Pancreas (tissue), 10 donors: ENCODE results near the gene RLN3. TPM values are rescaled to one million over a fixed set of nuclear protein-coding genes. Genes with fewer than 3 reads are reported as not detected.

Source experiments
- ATAC-seq, 4 donors: fragments of 200-7000 bp; cut with Tn5 transposase; one replicate each; pipeline versions ENCODE4 v1.8.0 to v1.9.1; 2020; ENCODE audit warnings: mild to moderate bottlenecking in 4 of 4, moderate library complexity in 4 of 4
- DNase-seq, 6 donors: peaks; one replicate each; pipeline ENCODE4 v3.0.0-alpha.2; 2020
- FAIRE-seq: peaks from 2 replicates; lab custom pipeline; 2012; peaks lifted over from hg19 to GRCh38; lab: Jason Lieb, UNC
- H3K27ac ChIP-seq, 4 donors: fragments of 200-600 bp; sonication (generic); 1 replicate in 3 of 4; 2 replicates in 1 of 4; pipeline versions ENCODE4 v1.5.0 to v1.8.0; 2020
- H3K27me3 ChIP-seq, 4 donors: fragments of 200-600 bp; one replicate each; pipeline ENCODE4 v1.8.0; 2021
- H3K36me3 ChIP-seq, 3 donors: fragments of 200-600 bp; sonication (generic) in 1 of 3; one replicate each; pipeline versions ENCODE4 v1.5.0 to v1.8.0; 2020 to 2021
- H3K4me1 ChIP-seq, 3 donors: fragments of 200-600 bp; one replicate each; pipeline ENCODE4 v1.8.0; 2021
- H3K4me3 ChIP-seq, 4 donors: fragments of 200-600 bp; sonication (generic) in 2 of 4; one replicate each; pipeline versions ENCODE4 v1.5.0 to v1.8.0; 2020 to 2021
- H3K9me3 ChIP-seq, 4 donors: fragments of 200-600 bp; one replicate each; pipeline ENCODE4 v1.8.0; 2021
- WGBS, 2 donors: extraction: QIAGEN DNeasy Blood & Tissue Kit; methylation state at CpG; one replicate each; pipeline ENCODE4 v1.1.7; 2013; 5-methylcytosine and 5-hydroxymethylcytosine counted together
- intact Hi-C, 3 donors: fragments of 100-400 bp; cut with DNase I; formaldehyde crosslinking; loops; one replicate each; pipeline versions ENCODE4 v1.11.1 to v1.14.2; 2022
- polyA plus RNA-seq, 2 donors: library from polyadenylated mRNA; stranded (reverse); fragments of 200-250 nt; gene quantifications; one replicate each; pipeline ENCODE4 v1.2.3, GENCODE V29; 2013
- total RNA-seq, 6 donors: library from RNA; stranded (reverse); fragmentation: NEBNext Ultra II Directional in 4 of 6; extraction: Animal tissue kit (Norgen Biotek cat#: 25700) in 4 of 6; gene quantifications; one replicate each; pipeline versions ENCODE4 v1.2.1 to v1.2.4, GENCODE V29; 2021 to 2023
- TF ChIP-seq, protein P1 (sequence below), 4 donors: fragments of 200-600 bp; sonication (generic) in 3 of 4; IDR thresholded peaks; one replicate each; pipeline versions ENCODE4 v1.5.0 to v1.8.0; 2021; ENCODE audit warnings: antibody characterized with exemption in 4 of 4
- donor health status: healthy with polysubstance abuse.
- donor health status: DM: no; HTN: no; CAD: no; lungs with moderate emphysema.
- donor health status: DM: no; HTN: no; CAD: no.
- donor health status: control.
- donor health status: control.
- donor health status: Bipolar disorder and iron deficiency.
- donor health status: DM: yes; HTN: yes; CAD: no.
- donor health status: DM: no; HTN: no; CAD: no.
- donor health status: DM: no; HTN: no; CAD: no.
- donor health status: DM: yes; HTN: yes; CAD: no.

Gene RLN3
- total and polyA plus RNA-seq, 8 donors: not detected

DNA sequence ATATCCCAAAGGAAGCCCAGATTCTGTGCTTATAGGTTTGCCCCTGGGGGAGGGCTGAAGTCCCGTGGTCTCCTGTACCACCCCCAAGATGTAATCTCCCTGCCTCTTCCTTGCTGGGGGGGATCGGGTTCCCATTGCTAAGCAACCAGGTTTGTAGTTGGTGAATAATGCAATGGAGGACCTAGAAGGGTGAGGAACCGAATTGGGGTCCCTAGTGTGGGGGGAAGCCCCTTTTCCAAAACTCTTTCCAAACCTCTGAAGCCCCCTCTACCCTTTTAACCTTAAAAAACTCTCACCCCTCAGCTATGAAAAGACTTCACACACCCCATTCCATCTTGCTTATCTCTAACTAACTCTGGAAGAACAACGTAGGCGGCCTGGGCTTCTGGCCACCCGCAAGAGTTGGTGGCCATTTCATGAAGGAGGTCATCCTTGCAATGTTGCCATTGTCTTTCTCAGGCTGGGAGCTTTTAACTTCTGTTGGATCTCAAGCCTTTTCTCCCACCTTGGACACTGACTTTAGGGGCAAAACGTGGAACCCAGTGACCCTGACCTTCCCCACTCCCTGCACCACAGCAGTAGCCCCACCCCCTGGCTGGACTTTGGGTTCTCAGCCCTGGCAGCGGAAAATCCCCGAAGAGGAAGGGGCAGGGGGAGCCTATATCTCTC, 33.3 kb downstream of the RLN3 start:
- WGBS, 2 donors: 11 to 21% methylated on average over 9 of the region's 9 CpGs
- Histone ChIP-seq H3K27me3 (no peaks in the 10 kb centered on the region), H3K4me3 (peak overlapping the region; percentile 23 to 51 (median 32)), H3K9me3 (no peaks in the 10 kb centered on the region), H3K36me3 (no peaks in the 10 kb centered on the region), H3K4me1 (peaks cover 0 to 22% (median 15%) of the 10 kb centered on the region in 3 donors), H3K27ac (peak overlapping the region; percentile 51 to 89 (median 82))
- ATAC-seq (peak; percentile 22 to 80 (median 64)), DNase-seq (peak in 3 of 6 donors; percentile 37 to 66 (median 46)), FAIRE-seq (no peak)
- intact Hi-C loops: no loop called here
- TF ChIP-seq, protein P1, sequence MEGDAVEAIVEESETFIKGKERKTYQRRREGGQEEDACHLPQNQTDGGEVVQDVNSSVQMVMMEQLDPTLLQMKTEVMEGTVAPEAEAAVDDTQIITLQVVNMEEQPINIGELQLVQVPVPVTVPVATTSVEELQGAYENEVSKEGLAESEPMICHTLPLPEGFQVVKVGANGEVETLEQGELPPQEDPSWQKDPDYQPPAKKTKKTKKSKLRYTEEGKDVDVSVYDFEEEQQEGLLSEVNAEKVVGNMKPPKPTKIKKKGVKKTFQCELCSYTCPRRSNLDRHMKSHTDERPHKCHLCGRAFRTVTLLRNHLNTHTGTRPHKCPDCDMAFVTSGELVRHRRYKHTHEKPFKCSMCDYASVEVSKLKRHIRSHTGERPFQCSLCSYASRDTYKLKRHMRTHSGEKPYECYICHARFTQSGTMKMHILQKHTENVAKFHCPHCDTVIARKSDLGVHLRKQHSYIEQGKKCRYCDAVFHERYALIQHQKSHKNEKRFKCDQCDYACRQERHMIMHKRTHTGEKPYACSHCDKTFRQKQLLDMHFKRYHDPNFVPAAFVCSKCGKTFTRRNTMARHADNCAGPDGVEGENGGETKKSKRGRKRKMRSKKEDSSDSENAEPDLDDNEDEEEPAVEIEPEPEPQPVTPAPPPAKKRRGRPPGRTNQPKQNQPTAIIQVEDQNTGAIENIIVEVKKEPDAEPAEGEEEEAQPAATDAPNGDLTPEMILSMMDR (IDR thresholded peaks at IDR 0.05): no peak

DNA sequence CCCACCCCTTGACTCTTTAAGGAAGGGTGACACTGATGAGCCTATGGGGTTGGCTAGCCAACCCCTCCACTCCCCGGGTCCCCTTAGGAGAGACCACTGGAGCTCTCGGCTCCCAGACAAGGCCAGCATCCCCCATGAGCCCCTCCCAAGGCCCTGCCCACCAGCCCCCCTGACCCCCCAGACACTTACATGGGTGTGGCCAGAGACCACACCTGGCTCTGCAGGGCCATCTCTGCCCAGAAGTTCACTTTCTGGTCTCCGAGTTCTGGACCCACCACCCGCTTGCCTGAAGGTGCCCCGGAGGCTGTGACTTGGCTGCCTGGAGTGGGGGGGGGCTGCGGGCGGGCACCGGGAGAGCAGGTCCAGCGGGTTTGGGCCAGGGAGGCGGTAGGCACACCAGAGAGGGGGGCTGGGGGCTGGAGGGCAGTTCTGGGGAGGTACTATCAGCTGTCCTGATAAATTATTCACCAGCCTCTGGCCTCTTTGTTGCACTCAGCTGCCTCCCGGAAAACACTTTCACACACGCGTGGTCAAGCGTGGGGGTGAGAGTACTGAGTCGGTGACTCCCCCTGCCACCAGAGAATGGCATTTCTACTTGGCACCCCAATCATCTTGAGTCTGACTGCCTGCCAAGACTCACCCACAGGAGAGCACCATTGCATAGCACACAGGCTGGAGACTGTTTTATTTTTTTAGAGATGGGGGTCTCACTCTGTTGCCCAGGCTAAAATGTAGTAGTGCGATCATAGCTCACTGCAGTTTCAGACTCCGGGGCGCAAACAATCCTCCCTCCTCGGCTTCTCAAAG, 34.0 kb downstream of the RLN3 start, which contains the start of gene PALM3:
Gene PALM3 (minus strand): TSS at position 326 of the 807 bp plus-strand sequence. CDS start 96 bp downstream, at position 230.
- intact Hi-C loops: no loop called here
- TF ChIP-seq, protein P1 (IDR thresholded peaks at IDR 0.05): no peak
- WGBS, 2 donors: 15 to 21% methylated on average over 19 of the region's 19 CpGs
- Histone ChIP-seq H3K4me3 (peak within 1 kb of the TSS; percentile 23 to 51 (median 32)), H3K4me1 (peaks cover 0 to 22% (median 15%) of the 10 kb centered on the region in 3 donors), H3K36me3 (no peaks in the 10 kb centered on the region), H3K27me3 (no peaks in the 10 kb centered on the region), H3K27ac (peak within 1 kb of the TSS; percentile 51 to 89 (median 82)), H3K9me3 (no peaks in the 10 kb centered on the region)
- FAIRE-seq: no peak
- peak; percentile 85 to 96 (median 92) for DNase-seq
- ATAC-seq: peak; percentile 89 to 97 (median 94)

DNA sequence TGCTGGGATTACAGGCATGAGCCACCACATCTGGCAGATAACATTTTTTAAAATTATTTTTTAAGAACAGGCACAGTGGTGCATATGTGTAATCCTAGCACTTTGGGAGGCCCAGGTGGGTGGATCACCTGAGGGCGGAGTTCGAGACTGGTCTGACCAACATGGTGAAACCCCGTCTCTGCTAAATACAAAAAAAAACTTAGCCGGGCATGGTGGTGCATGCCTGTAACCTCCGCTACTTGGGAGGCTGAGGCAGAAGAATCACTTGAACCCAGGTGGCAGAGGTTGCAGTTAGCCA, 34.6 kb downstream of the RLN3 start:
- H3K4me1 ChIP-seq: peaks cover 0 to 22% (median 15%) of the 10 kb centered on the region in 3 donors
- DNase-seq (no peak), ATAC-seq (no peak), FAIRE-seq (no peak)
- H3K36me3 ChIP-seq: no peaks in the 10 kb centered on the region
- intact Hi-C loops: no loop called here
- no peaks in the 10 kb centered on the region for H3K9me3 ChIP-seq
- TF ChIP-seq, protein P1 (IDR thresholded peaks at IDR 0.05): no peak
- peak overlapping the region in 3 of 4 donors; percentile 22 to 89 (median 89) for H3K27ac ChIP-seq
- WGBS, 2 donors: 50 to 52% methylated on average over 5 of the region's 5 CpGs
- peak overlapping the region in 1 of 4 donors; percentile 51 for H3K4me3 ChIP-seq
- no peaks in the 10 kb centered on the region for H3K27me3 ChIP-seq

DNA sequence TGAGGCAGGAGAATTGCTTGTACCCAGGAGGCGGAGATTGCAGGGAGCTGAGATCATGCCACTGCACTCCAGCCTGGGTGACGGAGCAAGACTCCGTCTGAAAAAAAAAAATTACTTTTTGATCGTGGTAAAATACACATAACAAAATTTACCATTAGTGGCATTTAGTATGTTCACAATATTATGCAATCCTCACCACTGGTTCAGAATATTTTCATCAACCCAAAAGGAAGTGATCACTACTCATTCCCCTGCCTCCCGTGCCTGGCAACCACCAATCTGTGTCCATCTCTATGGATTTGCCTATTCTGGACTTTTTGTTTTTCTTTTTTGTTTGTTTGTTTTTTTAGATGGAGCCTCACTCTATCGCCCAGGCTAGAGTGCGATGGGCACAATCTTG, 35.2 kb downstream of the RLN3 start:
- H3K9me3 ChIP-seq: no peaks in the 10 kb centered on the region
- TF ChIP-seq, protein P1 (IDR thresholded peaks at IDR 0.05): no peak
- H3K4me3 ChIP-seq: no peak overlapping the region
- ATAC-seq: no peak
- no peak for FAIRE-seq
- no peaks in the 10 kb centered on the region for H3K36me3 ChIP-seq
- peaks cover 0 to 22% (median 15%) of the 10 kb centered on the region in 3 donors for H3K4me1 ChIP-seq
- H3K27ac ChIP-seq: peak overlapping the region in 1 of 4 donors; percentile 89
- intact Hi-C loops: no loop called here
- no peaks in the 10 kb centered on the region for H3K27me3 ChIP-seq
- 66 to 68% methylated on average over 7 of the region's 7 CpGs for WGBS, 2 donors
- DNase-seq: no peak
